ENCODE data around the gene FUZ. TPM values are rescaled to one million over a fixed set of nuclear protein-coding genes. Genes with fewer than 3 reads are reported as not detected.

Gene FUZ
- total and polyA plus RNA-seq, 2 donors (not counting 1 experiment from before 2014, with no cell fraction given): 8.4 to 34.3 TPM

DNA sequence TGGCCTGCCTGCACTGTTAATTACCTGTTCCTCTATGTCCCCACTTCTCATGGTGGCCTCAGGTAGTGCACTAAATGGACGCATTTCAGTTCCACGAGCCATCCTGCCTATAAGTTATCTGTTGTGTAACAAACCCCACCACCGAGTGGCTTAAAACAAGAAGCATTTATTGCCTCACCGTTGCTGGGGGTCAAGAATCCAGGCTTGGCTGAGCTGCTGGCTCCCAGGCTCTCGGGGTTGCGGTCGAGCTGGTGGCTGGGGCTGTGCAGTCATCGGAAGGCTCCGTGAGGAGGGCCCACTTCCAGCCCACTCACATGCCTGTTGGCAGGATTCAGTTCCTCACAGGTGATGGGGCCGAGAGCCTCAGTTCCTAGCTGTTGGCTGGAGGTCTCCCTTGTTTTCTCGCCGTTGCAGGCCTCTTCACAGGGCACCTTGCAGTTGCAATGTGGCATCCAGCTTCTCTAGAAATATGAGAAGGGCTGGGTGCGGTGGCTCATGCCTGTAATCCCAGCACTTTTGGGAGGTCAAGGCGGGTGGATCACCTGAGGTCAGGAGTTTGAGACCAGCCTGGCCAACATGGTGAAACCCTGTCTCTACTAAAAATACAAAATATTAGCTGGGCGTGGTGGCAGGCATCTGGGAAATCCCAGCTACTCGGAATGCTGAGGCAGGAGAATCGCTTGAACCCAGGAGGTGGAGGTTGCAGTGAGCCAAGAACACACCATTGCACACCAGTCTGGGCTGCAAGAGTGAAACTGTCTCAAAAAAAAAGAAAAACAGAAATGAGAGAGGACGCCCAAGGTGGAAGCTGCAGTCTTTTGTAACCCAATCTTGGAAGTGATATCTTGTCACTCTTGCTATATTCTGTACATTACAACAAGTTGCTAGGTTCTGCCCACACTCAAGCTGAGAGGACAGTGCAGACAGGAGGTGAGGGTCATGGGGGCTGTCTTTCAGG is 31.3 kb upstream of the FUZ start:
- TF ChIP-seq EZH2 (IDR thresholded peaks at IDR 0.05; ENCODE audit: low read length, missing control alignments): no peak
- TF ChIP-seq, protein P1, sequence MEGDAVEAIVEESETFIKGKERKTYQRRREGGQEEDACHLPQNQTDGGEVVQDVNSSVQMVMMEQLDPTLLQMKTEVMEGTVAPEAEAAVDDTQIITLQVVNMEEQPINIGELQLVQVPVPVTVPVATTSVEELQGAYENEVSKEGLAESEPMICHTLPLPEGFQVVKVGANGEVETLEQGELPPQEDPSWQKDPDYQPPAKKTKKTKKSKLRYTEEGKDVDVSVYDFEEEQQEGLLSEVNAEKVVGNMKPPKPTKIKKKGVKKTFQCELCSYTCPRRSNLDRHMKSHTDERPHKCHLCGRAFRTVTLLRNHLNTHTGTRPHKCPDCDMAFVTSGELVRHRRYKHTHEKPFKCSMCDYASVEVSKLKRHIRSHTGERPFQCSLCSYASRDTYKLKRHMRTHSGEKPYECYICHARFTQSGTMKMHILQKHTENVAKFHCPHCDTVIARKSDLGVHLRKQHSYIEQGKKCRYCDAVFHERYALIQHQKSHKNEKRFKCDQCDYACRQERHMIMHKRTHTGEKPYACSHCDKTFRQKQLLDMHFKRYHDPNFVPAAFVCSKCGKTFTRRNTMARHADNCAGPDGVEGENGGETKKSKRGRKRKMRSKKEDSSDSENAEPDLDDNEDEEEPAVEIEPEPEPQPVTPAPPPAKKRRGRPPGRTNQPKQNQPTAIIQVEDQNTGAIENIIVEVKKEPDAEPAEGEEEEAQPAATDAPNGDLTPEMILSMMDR (conservative IDR thresholded peaks at IDR 0.05 in 1 of 2, IDR thresholded peaks at IDR 0.05 in 1 of 2; ENCODE audit: low read depth in 1 of 2, low read length in 2 of 2): no peak
- Histone ChIP-seq H3K27ac (ENCODE audit: insufficient read depth, low read length) (no peak overlapping the region), H3K4me3 (replicated peaks in 1 of 4; ENCODE audit: control extremely low read depth in 1 of 4, insufficient read depth in 1 of 4, low read depth in 3 of 4, low read length in 4 of 4) (no peak overlapping the region), H2AFZ (ENCODE audit: low read length) (no peak overlapping the region), H3K36me3 (ENCODE audit: control insufficient read depth, insufficient read depth, low read length) (no peaks in the 10 kb centered on the region), H3K4me1 (ENCODE audit: control insufficient read depth, extremely low read depth, insufficient read depth, low read length) (no peaks in the 10 kb centered on the region), H3K27me3 (ENCODE audit: control insufficient read depth, insufficient read depth, low read length) (no peaks in the 10 kb centered on the region), H3K4me2 (ENCODE audit: extremely low read depth, insufficient read depth, low read length) (no peak overlapping the region), H3K9ac (ENCODE audit: insufficient read depth, low read length) (no peak overlapping the region), H3K79me2 (ENCODE audit: control insufficient read depth, insufficient read depth, low read length) (no peaks in the 10 kb centered on the region), H4K20me1 (ENCODE audit: control insufficient read depth, extremely low read depth, insufficient read depth, low read length) (no peaks in the 10 kb centered on the region), H3K9me3 (ENCODE audit: control insufficient read depth, insufficient read depth, low read depth, low read length) (no peaks in the 10 kb centered on the region)
- no peak for DNase-seq (ENCODE audit: low read depth in 2 of 2)

DNA sequence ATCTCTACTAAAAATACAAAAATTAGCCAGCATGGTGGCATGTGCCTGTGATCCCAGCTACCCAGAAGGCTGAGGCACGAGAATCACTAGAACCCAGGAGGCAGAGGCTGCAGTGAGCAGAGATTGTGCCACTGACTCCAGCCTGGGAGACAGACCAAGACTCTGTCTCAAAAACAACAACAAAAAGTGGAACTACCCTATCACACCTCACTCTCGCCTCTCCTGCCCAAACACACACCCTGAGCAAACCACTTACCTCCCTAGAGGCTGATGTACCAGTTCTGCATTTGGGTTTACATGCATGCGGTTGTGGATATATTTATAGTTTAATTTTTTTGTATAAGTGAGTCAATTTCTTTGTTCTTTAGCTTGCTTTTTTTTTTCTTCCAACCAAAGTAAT is 30.2 kb upstream of the FUZ start:
- H4K20me1 ChIP-seq (ENCODE audit: control insufficient read depth, extremely low read depth, insufficient read depth, low read length): no peaks in the 10 kb centered on the region
- H3K4me1 ChIP-seq (ENCODE audit: control insufficient read depth, extremely low read depth, insufficient read depth, low read length): no peaks in the 10 kb centered on the region
- no peak overlapping the region for H3K4me2 ChIP-seq (ENCODE audit: extremely low read depth, insufficient read depth, low read length)
- DNase-seq (ENCODE audit: low read depth in 2 of 2): no peak
- H3K9me3 ChIP-seq (ENCODE audit: control insufficient read depth, insufficient read depth, low read depth, low read length): no peaks in the 10 kb centered on the region
- peaks cover 2% of the 10 kb centered on the region for H3K36me3 ChIP-seq (ENCODE audit: control insufficient read depth, insufficient read depth, low read length)
- TF ChIP-seq EZH2 (IDR thresholded peaks at IDR 0.05; ENCODE audit: low read length, missing control alignments): no peak
- no peaks in the 10 kb centered on the region for H3K79me2 ChIP-seq (ENCODE audit: control insufficient read depth, insufficient read depth, low read length)
- H3K4me3 ChIP-seq (replicated peaks in 1 of 4; ENCODE audit: control extremely low read depth in 1 of 4, insufficient read depth in 1 of 4, low read depth in 3 of 4, low read length in 4 of 4): no peak overlapping the region
- no peak overlapping the region for H3K27ac ChIP-seq (ENCODE audit: insufficient read depth, low read length)
- no peak overlapping the region for H2AFZ ChIP-seq (ENCODE audit: low read length)
- no peaks in the 10 kb centered on the region for H3K27me3 ChIP-seq (ENCODE audit: control insufficient read depth, insufficient read depth, low read length)
- no peak overlapping the region for H3K9ac ChIP-seq (ENCODE audit: insufficient read depth, low read length)

DNA sequence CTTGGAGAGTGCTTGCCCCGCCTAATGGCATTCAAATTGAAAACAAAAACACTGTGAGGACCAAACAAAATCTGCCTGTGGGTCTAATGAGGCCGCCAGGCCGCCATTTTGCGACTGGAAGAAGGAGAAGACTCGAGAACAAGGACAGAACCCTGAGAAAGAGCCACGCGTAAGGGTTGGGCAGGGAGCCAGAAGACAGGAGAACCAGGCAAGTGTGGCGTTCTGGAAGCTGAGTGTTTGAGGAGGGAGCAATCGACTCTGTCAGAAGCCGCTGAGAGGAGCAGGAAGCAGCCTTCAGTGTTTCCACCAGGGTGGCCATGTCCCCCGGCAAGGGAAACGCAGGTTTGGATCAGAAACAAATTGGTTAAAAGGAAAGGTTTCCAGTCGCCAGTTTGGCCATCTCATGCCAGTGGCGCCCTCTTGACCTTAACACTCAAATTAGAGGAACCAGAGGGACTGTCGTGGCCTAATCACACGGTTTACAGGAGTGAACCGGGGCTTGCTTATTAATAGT is 27.7 kb upstream of the FUZ start:
- no peak for DNase-seq (ENCODE audit: low read depth in 2 of 2)

More for the DNA sequence above, 27.7 kb upstream of the FUZ start:
- H2AFZ ChIP-seq (ENCODE audit: low read length): no peak overlapping the region
- H3K36me3 ChIP-seq (ENCODE audit: control insufficient read depth, insufficient read depth, low read length): peaks cover 9% of the 10 kb centered on the region
- no peaks in the 10 kb centered on the region for H3K4me1 ChIP-seq (ENCODE audit: control insufficient read depth, extremely low read depth, insufficient read depth, low read length)
- no peak overlapping the region for H3K4me3 ChIP-seq (replicated peaks in 1 of 4; ENCODE audit: control extremely low read depth in 1 of 4, insufficient read depth in 1 of 4, low read depth in 3 of 4, low read length in 4 of 4)
- no peak overlapping the region for H3K9ac ChIP-seq (ENCODE audit: insufficient read depth, low read length)
- no peaks in the 10 kb centered on the region for H3K9me3 ChIP-seq (ENCODE audit: control insufficient read depth, insufficient read depth, low read depth, low read length)
- no peak overlapping the region for H3K27ac ChIP-seq (ENCODE audit: insufficient read depth, low read length)
- H3K79me2 ChIP-seq (ENCODE audit: control insufficient read depth, insufficient read depth, low read length): no peaks in the 10 kb centered on the region
- TF ChIP-seq, protein P1 (conservative IDR thresholded peaks at IDR 0.05 in 1 of 2, IDR thresholded peaks at IDR 0.05 in 1 of 2; ENCODE audit: low read depth in 1 of 2, low read length in 2 of 2): no peak
- TF ChIP-seq EZH2 (IDR thresholded peaks at IDR 0.05; ENCODE audit: low read length, missing control alignments): no peak
- no peak overlapping the region for H3K4me2 ChIP-seq (ENCODE audit: extremely low read depth, insufficient read depth, low read length)
- H3K27me3 ChIP-seq (ENCODE audit: control insufficient read depth, insufficient read depth, low read length): no peaks in the 10 kb centered on the region
- no peaks in the 10 kb centered on the region for H4K20me1 ChIP-seq (ENCODE audit: control insufficient read depth, extremely low read depth, insufficient read depth, low read length)
